WTC11 (cell line): ENCODE data around the gene POLG. TPM values are rescaled to one million over a fixed set of nuclear protein-coding genes. Genes with fewer than 3 reads are reported as not detected.

Experiments
- ATAC-seq: fragments of 200-7000 bp; cut with Tn5 transposase; 2 replicates; pipeline ENCODE4 v1.10.0; 2021; ENCODE audit warnings: mild to moderate bottlenecking, moderate library complexity
- CTCF ChIA-PET: fragments of 300-600 bp; sonication (Branson Sonifier 250); formaldehyde crosslinking; loops from one replicate; lab custom pipeline; 2021; ENCODE audit warnings: antibody characterized with exemption; lab: Charles Lee
- POLR2A ChIA-PET: fragments of 350-600 bp; sonication (Branson Sonifier 250); formaldehyde crosslinking; loops from one replicate; lab custom pipeline; 2021; ENCODE audit warnings: antibody characterized with exemption; lab: Charles Lee
- DNase-seq: peaks from one replicate; pipeline ENCODE4 v3.0.0; 2021; ENCODE audit warnings: low spot score
- H3K27ac Mint-ChIP-seq: 2 replicates; pipeline ENCODE4 v1.8.0; 2021; ENCODE audit warnings: mixed read lengths
- H3K27me3 Mint-ChIP-seq: 2 replicates; pipeline ENCODE4 v1.8.0; 2021; ENCODE audit warnings: low read depth, mild to moderate bottlenecking, moderate library complexity, mixed read lengths
- H3K36me3 Mint-ChIP-seq: 2 replicates; pipeline ENCODE4 v1.8.0; 2021; ENCODE audit warnings: mixed read lengths
- H3K4me1 Mint-ChIP-seq: 2 replicates; pipeline ENCODE4 v1.8.0; 2022; ENCODE audit warnings: mixed read lengths
- H3K4me3 Mint-ChIP-seq: 2 replicates; pipeline ENCODE4 v1.8.0; 2021; ENCODE audit warnings: mild to moderate bottlenecking, moderate library complexity, mixed read lengths
- H3K9me3 Mint-ChIP-seq: 2 replicates; pipeline ENCODE4 v1.8.0; 2021; ENCODE audit warnings: mixed read lengths
- GTF2I ChIP-seq: fragments of 250-450 bp; sonication (Bioruptor Pico); conservative IDR thresholded peaks from 2 replicates; pipeline ENCODE4 v1.4.0; 2021; ENCODE audit warnings: mild to moderate bottlenecking
- JAZF1 ChIP-seq: fragments of 250-450 bp; sonication (Bioruptor Pico); IDR thresholded peaks from 2 replicates; pipeline ENCODE4 v1.9.0; 2021; ENCODE audit warnings: moderate library complexity, mild to moderate bottlenecking, inconsistent platforms
- OVOL2 ChIP-seq: fragments of 250-450 bp; sonication (Bioruptor Pico); IDR thresholded peaks from 2 replicates; pipeline ENCODE4 v1.9.0; 2021; ENCODE audit warnings: mild to moderate bottlenecking, borderline replicate concordance
- PRDM15 ChIP-seq: sonication (generic); formaldehyde crosslinking; IDR thresholded peaks from 2 replicates; pipeline ENCODE4 v1.8.0; 2022; ENCODE audit warnings: missing genetic modification reagents
- PREB ChIP-seq: sonication (generic); formaldehyde crosslinking; IDR thresholded peaks from 2 replicates; pipeline ENCODE4 v1.8.1; 2022; ENCODE audit warnings: mild to moderate bottlenecking, missing genetic modification reagents, moderate library complexity, borderline replicate concordance
- TEAD4 ChIP-seq: sonication (generic); formaldehyde crosslinking; IDR thresholded peaks from 2 replicates; pipeline ENCODE4 v1.8.0; 2022; ENCODE audit warnings: mild to moderate bottlenecking, missing genetic modification reagents
- TP53 ChIP-seq: sonication (generic); formaldehyde crosslinking; IDR thresholded peaks from 2 replicates; pipeline ENCODE4 v1.8.1; 2023; ENCODE audit warnings: mild to moderate bottlenecking, missing genetic modification reagents
- ZBTB21 ChIP-seq: sonication (generic); formaldehyde crosslinking; IDR thresholded peaks from 2 replicates; pipeline ENCODE4 v1.8.1; 2023; ENCODE audit warnings: mild to moderate bottlenecking, missing genetic modification reagents, borderline replicate concordance
- ZNF396 ChIP-seq: fragments of 250-450 bp; sonication (Bioruptor Pico); IDR thresholded peaks from 2 replicates; pipeline ENCODE4 v1.8.0; 2021; ENCODE audit warnings: mild to moderate bottlenecking, moderate library complexity, borderline replicate concordance
- ZNF423 ChIP-seq: fragments of 250-450 bp; sonication (Bioruptor Pico); IDR thresholded peaks from 2 replicates; pipeline ENCODE4 v2.1.2; 2022; ENCODE audit warnings: mild to moderate bottlenecking, moderate library complexity
- ZNF512 ChIP-seq: sonication (generic); formaldehyde crosslinking; IDR thresholded peaks from 2 replicates; pipeline ENCODE4 v1.8.1; 2022; ENCODE audit warnings: missing genetic modification reagents, borderline replicate concordance
- total RNA-seq: library from RNA; stranded (reverse); gene quantifications from 3 replicates; pipeline ENCODE4 v1.2.3, GENCODE V29; 2021

Gene POLG
- total RNA-seq, 1 experiment from 2014 or later, result 76.2 TPM

GRCh38 chr15:89371228-89372044 is 36.8 kb upstream of the POLG start:
- peak overlapping the region; percentile 53 for H3K4me3 Mint-ChIP-seq
- H3K4me1 Mint-ChIP-seq, result peaks cover 45% of the 10 kb centered on the region
- peak; percentile 20 for ATAC-seq
- H3K36me3 Mint-ChIP-seq, result no peaks in the 10 kb centered on the region
- CTCF ChIA-PET, result interaction anchor here (1.4 to 2.2 kb wide), 3 partner anchors 12 to 71 kb away, joined by 5 to 23 read pairs (median 5); no protein-coding TSS in a partner anchor
- POLR2A ChIA-PET, result no interaction called here
- no peaks in the 10 kb centered on the region for H3K9me3 Mint-ChIP-seq
- no peak overlapping the region for H3K27ac Mint-ChIP-seq
- peaks cover 99% of the 10 kb centered on the region for H3K27me3 Mint-ChIP-seq
- TF ChIP-seq ZNF512 (CRISPR knock-in tag) (no peak), TP53 (CRISPR knock-in tag) (no peak), ZBTB21 (CRISPR knock-in tag) (no peak)
- TF ChIP-seq, all 79 proteins: peak for 0
- peak; percentile 40 for DNase-seq

GRCh38 chr15:89370978-89371227 is 36.3 kb upstream of the POLG start:
- POLR2A ChIA-PET, result no interaction called here
- H3K4me3 Mint-ChIP-seq, result peak overlapping the region; percentile 53
- ATAC-seq, result no peak

More at GRCh38 chr15:89370978-89371227, 36.3 kb upstream of the POLG start:
- Mint-ChIP-seq H3K27me3 (peaks cover 99% of the 10 kb centered on the region), H3K36me3 (no peaks in the 10 kb centered on the region; the same call in 1 of the 2 replicates), H3K9me3 (no peaks in the 10 kb centered on the region), H3K4me1 (peaks cover 45% of the 10 kb centered on the region), H3K27ac (no peak overlapping the region)
- DNase-seq, result no peak
- CTCF ChIA-PET, result interaction anchor here (1.4 kb wide), 1 partner anchor 36 kb away, joined by 5 read pairs; no protein-coding TSS in a partner anchor
- TF ChIP-seq TEAD4 (no peak), GTF2I (CRISPR knock-in tag) (no peak), OVOL2 (CRISPR knock-in tag) (no peak), ZNF396 (no peak), PREB (CRISPR knock-in tag) (no peak), JAZF1 (CRISPR knock-in tag) (no peak), PRDM15 (no peak), ZNF423 (CRISPR knock-in tag) (no peak)
